ENCODE measurements around the gene PLTP. TPM values are rescaled to one million over a fixed set of nuclear protein-coding genes. Genes with fewer than 3 reads are reported as not detected.

Gene PLTP
- total and polyA plus RNA-seq, 2 donors = 51.5 to 221 TPM

DNA sequence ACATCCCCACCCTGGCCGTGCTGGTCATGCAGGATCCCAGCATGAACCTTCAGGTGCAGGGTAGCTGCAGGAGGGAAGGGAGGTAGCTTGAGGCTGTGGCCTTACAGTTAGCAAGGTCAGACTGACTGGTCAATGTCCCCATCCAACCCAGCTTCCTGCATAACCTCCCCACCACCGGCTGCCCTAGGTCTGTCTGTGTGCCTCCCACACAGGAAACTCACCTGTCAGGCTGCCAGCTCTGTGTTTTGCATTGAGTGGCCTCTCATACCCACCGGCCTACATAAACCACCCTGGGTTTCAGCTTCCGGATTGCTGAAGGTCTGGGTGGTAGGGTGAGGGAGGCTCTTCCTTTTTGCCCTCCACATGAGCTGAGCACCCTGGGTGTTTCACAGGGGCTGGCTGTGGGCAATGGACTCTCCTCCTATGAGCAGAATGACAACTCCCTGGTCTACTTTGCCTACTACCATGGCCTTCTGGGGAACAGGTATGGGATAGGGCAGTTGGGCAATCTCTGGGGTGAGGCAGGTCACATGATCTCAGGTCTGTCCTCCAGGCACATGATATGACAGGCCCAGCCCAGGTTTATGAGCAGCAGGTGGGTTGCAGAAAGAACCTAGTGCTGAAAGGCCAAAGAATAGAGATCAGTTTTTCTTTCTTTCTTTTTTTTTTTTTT is 19.0 kb downstream of the PLTP start:
- peaks cover 1% of the 10 kb centered on the region for H3K36me3 ChIP-seq (ENCODE audit: insufficient read depth)
- WGBS = 73% methylated on average over 4 of the region's 4 CpGs

DNA sequence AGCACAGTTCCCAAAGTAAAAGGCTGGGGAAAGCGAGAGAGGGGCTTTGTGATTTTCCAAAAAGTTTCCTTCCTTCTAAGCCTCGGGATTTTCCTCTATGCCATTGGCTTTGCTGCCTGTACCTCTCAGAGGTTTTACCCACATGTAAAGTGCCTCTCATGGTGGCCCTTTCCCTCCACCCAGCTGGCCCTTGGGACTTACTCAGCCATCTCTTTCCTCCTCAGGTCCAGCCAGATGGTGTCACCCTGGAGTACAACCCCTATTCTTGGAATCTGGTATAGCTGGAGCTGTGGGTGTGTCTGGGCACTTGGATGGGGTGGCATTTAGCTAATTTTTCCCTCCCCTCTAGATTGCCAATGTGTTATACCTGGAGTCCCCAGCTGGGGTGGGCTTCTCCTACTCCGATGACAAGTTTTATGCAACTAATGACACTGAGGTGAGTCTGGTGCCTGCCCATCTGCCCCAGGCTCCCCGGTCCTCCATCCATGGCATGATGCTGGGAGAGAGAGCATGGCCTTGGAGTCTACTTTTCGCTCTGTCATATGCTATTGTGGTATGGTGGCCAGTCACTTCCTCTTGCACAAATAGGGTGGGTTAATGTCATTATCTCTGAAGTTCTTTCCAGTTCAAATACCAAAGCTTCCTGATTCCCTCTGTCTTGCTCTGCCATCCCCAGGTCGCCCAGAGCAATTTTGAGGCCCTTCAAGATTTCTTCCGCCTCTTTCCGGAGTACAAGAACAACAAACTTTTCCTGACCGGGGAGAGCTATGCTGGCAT is 19.7 kb downstream of the PLTP start:
- no peaks in the 10 kb centered on the region for H3K4me1 ChIP-seq (ENCODE audit: insufficient read depth)
- H3K27ac ChIP-seq (ENCODE audit: low read depth) = no peak overlapping the region
- DNase-seq (ENCODE audit: extremely low spot score) = no peak
- 82% methylated on average over 9 of the region's 9 CpGs for WGBS
- H3K4me3 ChIP-seq (ENCODE audit: low read depth, low read length) = peak overlapping the region; percentile 60
- peaks cover 1% of the 10 kb centered on the region for H3K36me3 ChIP-seq (ENCODE audit: insufficient read depth)

More for the DNA sequence above, 19.0 kb downstream of the PLTP start:
- Histone ChIP-seq H3K27ac (ENCODE audit: low read depth) (no peak overlapping the region), H3K4me3 (ENCODE audit: low read depth, low read length) (no peak overlapping the region), H3K4me1 (ENCODE audit: insufficient read depth) (no peaks in the 10 kb centered on the region)
- no peak for DNase-seq (ENCODE audit: extremely low spot score)

DNA sequence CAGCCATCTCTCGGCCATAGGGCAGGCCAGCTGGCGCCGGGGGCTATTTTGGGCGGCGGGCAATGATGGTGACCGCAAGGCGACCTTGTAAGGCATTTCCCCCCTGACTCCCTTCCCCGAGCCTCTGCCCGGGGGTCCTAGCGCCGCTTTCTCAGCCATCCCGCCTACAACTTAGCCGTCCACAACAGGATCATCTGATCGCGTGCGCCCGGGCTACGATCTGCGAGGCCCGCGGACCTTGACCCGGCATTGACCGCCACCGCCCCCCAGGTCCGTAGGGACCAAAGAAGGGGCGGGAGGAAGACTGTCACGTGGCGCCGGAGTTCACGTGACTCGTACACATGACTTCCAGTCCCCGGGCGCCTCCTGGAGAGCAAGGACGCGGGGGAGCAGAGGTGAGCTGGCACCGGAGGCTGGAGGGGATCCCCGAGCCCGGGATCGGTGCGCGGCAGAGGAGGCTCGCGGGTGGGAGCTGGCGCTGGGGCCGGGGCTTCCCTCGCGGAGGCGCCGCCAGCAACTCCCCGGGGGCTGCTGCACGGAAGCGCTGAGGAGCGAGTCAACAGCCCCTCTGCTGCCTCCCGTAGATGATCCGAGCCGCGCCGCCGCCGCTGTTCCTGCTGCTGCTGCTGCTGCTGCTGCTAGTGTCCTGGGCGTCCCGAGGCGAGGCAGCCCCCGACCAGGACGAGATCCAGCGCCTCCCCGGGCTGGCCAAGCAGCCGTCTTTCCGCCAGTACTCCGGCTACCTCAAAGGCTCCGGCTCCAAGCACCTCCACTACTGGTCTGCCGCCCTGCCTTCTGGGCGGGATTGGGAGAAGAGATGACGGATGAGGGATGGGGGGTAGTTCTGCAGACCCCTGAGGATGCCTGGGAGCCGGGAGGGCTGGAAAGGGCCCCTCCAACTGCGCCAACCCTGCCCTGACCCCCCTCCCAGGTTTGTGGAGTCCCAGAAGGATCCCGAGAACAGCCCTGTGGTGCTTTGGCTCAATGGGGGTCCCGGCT is 20.7 kb downstream of the PLTP start, which contains the start of the genes CTSA and NEURL2:
CTSA (plus strand) TSS at position 351 of the 999 bp plus-strand sequence; CDS start at position 585, 234 bp downstream.
NEURL2 (minus strand) TSS at position 224 of the 999 bp plus-strand sequence; CDS start at position 7, 217 bp downstream.
- Histone ChIP-seq H3K36me3 (ENCODE audit: insufficient read depth) (peaks cover 1% of the 10 kb centered on the region), H3K27ac (ENCODE audit: low read depth) (peak within 1 kb of the TSS; percentile 71), H3K4me1 (ENCODE audit: insufficient read depth) (no peaks in the 10 kb centered on the region), H3K4me3 (ENCODE audit: low read depth, low read length) (peak within 1 kb of the TSS; percentile 60)
- under 1% methylated on average over 78 of the region's 78 CpGs for WGBS
- DNase-seq (ENCODE audit: extremely low spot score) = peak; percentile 39

DNA sequence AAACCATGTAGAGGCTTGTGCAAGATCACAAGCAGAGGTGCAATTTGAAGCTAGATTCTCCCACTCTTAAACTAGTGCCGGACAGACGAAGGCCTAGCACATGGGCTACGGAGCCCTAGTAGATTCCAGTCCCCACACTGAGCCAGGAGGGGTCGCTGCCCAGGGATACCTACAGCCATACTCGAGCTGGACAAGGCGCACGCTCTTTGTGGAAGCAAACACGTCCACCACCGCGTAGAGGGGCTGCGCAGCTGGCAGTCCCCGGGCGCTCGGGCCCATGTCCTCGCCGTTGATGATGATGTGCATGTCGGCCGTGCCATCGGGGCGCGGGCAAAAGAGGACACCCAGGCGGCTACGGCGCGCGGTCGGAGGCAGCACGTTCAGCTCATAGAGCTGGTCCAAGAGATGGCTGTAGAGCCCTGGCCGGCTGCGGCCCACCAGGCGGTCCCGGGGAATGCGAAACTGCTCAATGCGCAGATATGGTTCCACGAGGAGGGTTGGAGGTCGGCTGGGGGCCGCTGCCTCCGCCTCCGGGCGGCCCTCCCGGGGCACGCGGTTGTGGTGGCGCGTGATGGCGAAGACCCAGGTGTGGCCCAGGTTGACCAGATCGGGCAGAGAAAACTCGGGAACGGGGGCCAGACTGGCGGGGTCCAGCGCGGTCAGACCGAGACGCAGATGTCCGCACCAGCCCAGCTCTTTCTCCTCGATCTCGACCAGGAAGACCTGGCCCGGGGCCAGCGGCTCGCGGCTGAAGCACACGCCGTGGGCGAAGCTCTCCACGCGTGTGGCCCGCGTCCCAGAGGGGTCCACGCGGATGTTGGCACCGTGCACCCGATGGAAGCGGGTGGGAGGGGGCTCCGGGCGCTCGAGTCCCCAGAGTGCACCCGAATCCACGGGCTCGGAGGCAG is 21.6 kb downstream of the PLTP start:
- Histone ChIP-seq H3K36me3 (ENCODE audit: insufficient read depth) (peaks cover 1% of the 10 kb centered on the region), H3K4me1 (ENCODE audit: insufficient read depth) (no peaks in the 10 kb centered on the region), H3K4me3 (ENCODE audit: low read depth, low read length) (peak overlapping the region; percentile 60), H3K27ac (ENCODE audit: low read depth) (peak overlapping the region; percentile 71)
- DNase-seq (ENCODE audit: extremely low spot score) = peak; percentile 61
- under 1% methylated on average over 79 of the region's 79 CpGs for WGBS

DNA sequence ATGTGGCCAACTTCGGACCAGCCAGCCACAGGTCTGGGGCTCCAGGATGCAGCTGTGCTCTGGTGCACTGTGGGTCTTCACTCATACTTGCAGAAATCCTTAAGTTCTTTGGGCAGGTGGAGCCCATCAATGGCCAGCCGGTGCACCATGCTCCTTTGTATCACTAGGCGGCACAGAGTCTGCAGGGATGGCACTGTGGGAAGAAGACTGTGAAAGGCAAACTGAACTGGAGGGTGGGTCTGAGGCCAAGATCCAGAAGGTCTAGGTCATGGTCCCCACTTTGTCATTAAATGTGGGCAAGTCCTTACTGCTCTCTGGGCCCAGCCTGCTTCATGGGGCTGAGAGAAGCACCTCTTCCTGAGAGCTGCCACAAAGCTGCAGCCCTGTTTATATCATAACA is 23.3 kb downstream of the PLTP start:
- H3K4me3 ChIP-seq (ENCODE audit: low read depth, low read length) = no peak overlapping the region
- no peak for DNase-seq (ENCODE audit: extremely low spot score)
- 94% methylated on average over 3 of the region's 3 CpGs for WGBS
- no peaks in the 10 kb centered on the region for H3K36me3 ChIP-seq (ENCODE audit: insufficient read depth)
- no peak overlapping the region for H3K27ac ChIP-seq (ENCODE audit: low read depth)
- no peaks in the 10 kb centered on the region for H3K4me1 ChIP-seq (ENCODE audit: insufficient read depth)

DNA sequence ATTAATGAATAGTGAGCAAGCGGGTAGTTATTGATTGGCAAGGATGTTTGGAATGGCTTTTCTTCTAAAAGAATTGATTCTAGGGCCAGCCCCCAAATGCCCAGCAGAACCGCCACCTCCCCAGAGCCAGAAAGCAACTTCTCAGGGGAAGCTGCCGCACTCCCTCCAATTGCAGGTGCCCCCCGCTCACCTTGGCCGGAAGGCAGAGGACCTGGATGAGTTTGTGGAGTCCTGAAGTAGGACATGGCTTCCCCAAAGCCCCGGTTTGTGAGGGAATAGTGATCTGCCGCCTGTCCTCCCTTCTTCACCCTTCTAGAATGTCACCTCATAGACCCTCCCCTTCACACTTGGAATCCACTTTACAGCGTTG is 24.6 kb downstream of the PLTP start, which contains the start of gene SPATA25:
SPATA25 (minus strand) TSS at position 277 of the 370 bp plus-strand sequence; CDS start at position 245, 32 bp downstream.
- H3K4me1 ChIP-seq (ENCODE audit: insufficient read depth) = no peaks in the 10 kb centered on the region
- H3K36me3 ChIP-seq (ENCODE audit: insufficient read depth) = no peaks in the 10 kb centered on the region
- DNase-seq (ENCODE audit: extremely low spot score) = no peak
- WGBS = 93% methylated on average over 8 of the region's 8 CpGs
- no peak within 1 kb of the TSS for H3K27ac ChIP-seq (ENCODE audit: low read depth)
- no peak within 1 kb of the TSS for H3K4me3 ChIP-seq (ENCODE audit: low read depth, low read length)

DNA sequence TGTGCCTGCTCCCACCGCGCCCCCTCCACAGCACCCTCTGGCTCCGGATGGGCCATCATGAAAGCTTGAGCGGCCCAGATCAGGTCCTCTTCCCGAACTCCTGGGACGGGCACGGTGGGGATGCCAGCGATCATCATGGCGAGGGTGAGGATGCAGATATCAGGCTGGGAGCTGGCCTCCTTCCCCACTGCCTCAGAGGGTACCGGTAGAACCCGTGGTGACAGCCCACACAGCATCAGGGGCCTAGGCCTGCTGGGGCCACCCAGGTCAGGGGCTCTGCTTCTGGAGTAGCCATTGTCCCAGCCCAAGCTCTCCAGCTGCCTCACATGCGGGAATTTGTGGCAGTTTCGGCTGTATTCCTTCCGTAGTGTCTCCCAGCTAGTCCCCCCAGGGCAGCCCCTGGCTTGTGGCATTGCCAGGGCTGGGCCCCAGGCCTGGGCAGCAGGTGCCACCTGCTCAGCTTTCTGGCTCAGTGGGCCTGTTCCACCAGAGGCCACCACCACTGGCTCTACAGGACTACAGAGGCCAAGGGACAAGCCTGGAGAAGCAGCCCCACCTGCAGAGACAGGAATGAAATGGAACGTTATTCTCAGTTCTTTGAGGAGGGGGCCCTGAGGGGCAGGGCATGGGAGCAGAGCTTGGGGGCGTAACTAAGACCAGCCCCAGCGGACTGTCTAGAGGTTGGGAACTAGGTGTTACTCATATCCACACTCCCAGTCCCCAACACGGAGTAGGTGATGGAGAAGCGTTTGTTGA is 25.2 kb downstream of the PLTP start:
- H3K36me3 ChIP-seq (ENCODE audit: insufficient read depth) = no peaks in the 10 kb centered on the region
- H3K4me1 ChIP-seq (ENCODE audit: insufficient read depth) = no peaks in the 10 kb centered on the region
- DNase-seq (ENCODE audit: extremely low spot score) = no peak
- H3K4me3 ChIP-seq (ENCODE audit: low read depth, low read length) = no peak overlapping the region
- no peak overlapping the region for H3K27ac ChIP-seq (ENCODE audit: low read depth)
- WGBS = 88% methylated on average over 19 of the region's 19 CpGs

DNA sequence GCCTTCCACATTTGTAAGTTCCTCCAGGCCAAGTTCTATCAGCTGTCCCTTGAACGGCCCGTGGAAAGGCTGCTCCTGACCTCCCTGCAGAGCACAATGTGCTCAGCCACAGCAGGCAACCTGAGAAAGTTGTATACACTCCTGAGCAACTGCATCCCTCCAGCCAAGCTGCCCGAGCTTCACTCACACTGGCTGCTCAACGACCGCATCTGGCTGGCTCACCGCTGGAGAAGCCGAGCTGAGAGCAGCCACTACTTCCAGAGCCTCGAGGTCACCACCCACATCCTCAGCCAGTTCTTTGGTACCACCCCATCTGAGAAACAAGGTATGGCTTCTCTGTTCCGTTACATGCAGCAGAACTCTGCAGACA is 28.9 kb downstream of the PLTP start:
- DNase-seq (ENCODE audit: extremely low spot score) = no peak
- Histone ChIP-seq H3K4me1 (ENCODE audit: insufficient read depth) (no peaks in the 10 kb centered on the region), H3K36me3 (ENCODE audit: insufficient read depth) (no peaks in the 10 kb centered on the region), H3K4me3 (ENCODE audit: low read depth, low read length) (no peak overlapping the region), H3K27ac (ENCODE audit: low read depth) (no peak overlapping the region)
- 89% methylated on average over 9 of the region's 9 CpGs for WGBS

DNA sequence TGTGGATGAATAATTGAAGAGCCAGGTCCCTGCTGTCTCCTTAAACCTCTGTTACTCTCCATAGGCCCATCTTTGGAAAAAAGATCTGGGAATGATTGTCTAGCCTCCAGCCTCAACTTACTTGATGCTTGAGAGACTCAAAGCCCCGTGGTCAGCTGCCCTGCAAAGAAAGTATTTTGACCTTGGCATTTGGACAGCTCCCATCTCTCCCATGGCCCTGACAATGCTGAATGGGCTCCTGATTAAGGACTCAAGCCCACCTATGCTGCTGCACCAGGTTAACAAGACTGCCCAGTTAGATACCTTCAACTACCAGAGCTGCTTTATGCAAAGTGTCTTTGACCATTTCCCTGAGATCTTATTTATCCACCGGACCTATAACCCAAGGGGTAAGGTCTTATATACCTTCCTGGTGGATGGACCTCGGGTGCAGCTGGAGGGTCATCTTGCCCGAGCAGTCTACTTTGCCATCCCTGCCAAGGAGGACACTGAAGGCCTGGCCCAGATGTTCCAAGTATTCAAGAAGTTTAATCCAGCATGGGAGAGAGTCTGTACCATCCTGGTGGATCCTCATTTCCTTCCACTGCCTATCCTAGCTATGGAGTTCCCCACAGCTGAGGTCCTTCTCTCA is 29.4 kb downstream of the PLTP start:
- no peak for DNase-seq (ENCODE audit: extremely low spot score)
- Histone ChIP-seq H3K4me3 (ENCODE audit: low read depth, low read length) (no peak overlapping the region), H3K27ac (ENCODE audit: low read depth) (no peak overlapping the region), H3K36me3 (ENCODE audit: insufficient read depth) (no peaks in the 10 kb centered on the region), H3K4me1 (ENCODE audit: insufficient read depth) (no peaks in the 10 kb centered on the region)
- WGBS = 87% methylated on average over 4 of the region's 4 CpGs

DNA sequence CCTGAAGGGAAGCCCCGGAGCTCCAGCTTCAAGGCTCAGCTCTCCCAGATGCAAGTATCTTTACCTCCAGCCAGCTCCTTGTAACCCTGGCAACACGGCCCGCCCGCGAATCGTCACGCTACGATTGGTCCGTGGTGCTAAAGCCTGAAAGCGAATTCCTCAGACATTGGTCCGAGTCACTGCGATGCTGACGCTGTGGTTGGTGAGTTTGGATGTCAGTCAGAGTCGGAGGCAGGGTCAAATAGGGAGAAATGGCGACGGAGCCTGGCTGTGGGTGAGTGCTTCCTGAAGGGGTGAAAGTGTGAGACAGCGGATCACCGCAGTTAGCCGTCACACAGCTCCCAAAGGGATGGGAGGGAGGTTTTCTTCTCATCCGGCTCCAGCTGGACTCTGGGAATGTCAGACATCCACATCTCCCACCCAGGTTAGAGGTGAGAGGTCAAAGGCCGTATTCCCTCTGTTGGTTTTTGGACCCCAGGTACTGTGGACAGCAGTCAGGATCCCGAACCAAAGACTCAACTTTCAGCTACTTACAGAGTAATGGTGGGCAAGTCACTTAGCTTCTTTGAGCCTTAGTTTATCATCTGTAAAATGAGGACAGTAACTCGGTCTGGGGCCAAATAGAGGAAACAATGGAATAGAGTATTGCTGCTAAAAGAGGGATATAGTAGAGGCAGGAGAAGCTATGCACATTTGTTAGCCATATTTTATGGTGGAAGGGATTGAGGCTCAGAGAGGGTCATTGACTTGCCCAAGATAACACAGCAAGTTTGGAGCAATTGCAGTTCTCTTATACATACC is 30.8 kb downstream of the PLTP start, which contains the start of gene ZSWIM1:
ZSWIM1 (plus strand) TSS at position 240 of the 801 bp plus-strand sequence. CDS start 1,366 bp downstream, outside the sequence.
- WGBS = under 1% methylated on average over 23 of the region's 23 CpGs
- Histone ChIP-seq H3K4me1 (ENCODE audit: insufficient read depth) (no peaks in the 10 kb centered on the region), H3K27ac (ENCODE audit: low read depth) (peak within 1 kb of the TSS; percentile 40), H3K36me3 (ENCODE audit: insufficient read depth) (no peaks in the 10 kb centered on the region), H3K4me3 (ENCODE audit: low read depth, low read length) (peak within 1 kb of the TSS; percentile 45)
- DNase-seq (ENCODE audit: extremely low spot score) = peak; percentile 99
